HUES48 (cell line): ENCODE data around the gene SEMA4D.

Experiments used
- H3K27ac ChIP-seq: one replicate; pipeline ENCODE4 v1.7.0; 2013; ENCODE audit warnings: low read depth, low read length, inconsistent platforms
- H3K27me3 ChIP-seq: 2 replicates; pipeline ENCODE4 v1.6.1; 2013; ENCODE audit warnings: mild to moderate bottlenecking, low read length; ENCODE audit not compliant: control insufficient read depth, insufficient read depth
- H3K36me3 ChIP-seq: 2 replicates; pipeline ENCODE4 v1.6.1; 2013; ENCODE audit warnings: low read length; ENCODE audit not compliant: control insufficient read depth, insufficient read depth
- H3K4me1 ChIP-seq: 2 replicates; pipeline ENCODE4 v1.6.1; 2013; ENCODE audit warnings: mild to moderate bottlenecking, low read length; ENCODE audit not compliant: control insufficient read depth, insufficient read depth
- H3K4me3 ChIP-seq: 2 replicates; pipeline ENCODE4 v1.5.1; 2013; ENCODE audit warnings: mild to moderate bottlenecking, low read depth, low read length
- H3K9ac ChIP-seq: 2 replicates; pipeline ENCODE4 v1.6.1; 2013; ENCODE audit warnings: mild to moderate bottlenecking, low read depth, low read length, moderate library complexity
- H3K9me3 ChIP-seq: 2 replicates; pipeline ENCODE4 v1.6.1; 2013; ENCODE audit warnings: low read length; ENCODE audit not compliant: control insufficient read depth, insufficient read depth

SEMA4D gene

DNA sequence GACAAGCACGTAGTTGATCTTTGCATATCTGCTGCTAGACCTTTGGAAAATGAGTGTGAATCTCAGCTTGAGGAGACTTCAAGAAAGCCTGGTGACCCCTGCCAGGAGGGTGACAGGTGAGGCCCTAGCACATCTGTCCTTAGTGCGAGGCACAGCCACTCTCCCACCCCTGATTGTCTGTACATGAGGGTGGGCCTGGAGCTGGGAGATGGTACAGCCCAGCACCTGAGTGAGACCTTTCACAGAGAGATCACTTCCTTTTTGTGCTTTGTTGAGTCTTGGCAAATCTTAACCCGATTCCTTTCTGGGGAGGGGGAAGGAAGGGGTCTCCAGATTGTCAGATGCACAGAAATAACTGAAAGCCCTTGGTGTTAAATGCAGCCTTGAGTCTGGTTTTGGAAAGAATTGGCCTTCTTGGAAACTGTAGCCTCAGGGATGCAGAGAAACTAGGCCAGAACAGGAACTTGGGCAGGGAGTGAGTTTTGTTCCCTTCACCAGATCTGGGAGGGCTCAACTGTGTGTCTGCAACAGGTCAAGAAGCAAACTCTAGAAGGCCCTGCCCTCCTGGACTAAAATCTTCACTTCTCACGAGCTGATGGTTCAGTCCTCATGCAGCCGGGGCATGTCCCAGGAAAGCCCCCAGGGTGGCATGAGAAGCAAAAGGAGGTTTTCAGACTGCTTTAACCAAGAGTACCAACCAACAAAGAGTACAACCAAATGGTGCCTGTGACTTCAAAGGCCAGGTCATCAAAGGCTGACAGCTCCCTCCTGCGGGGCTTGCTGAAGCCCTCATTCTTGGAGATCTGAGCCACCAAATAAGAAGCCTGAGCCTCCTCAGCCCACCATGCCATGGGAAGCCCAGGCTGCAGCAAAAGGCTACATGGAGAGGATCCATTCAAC is 20.8 kb upstream of the SEMA4D start:
- Histone ChIP-seq H3K27ac (no peak overlapping the region), H3K9ac (no peak overlapping the region), H3K27me3 (no peaks in the 10 kb centered on the region)

DNA sequence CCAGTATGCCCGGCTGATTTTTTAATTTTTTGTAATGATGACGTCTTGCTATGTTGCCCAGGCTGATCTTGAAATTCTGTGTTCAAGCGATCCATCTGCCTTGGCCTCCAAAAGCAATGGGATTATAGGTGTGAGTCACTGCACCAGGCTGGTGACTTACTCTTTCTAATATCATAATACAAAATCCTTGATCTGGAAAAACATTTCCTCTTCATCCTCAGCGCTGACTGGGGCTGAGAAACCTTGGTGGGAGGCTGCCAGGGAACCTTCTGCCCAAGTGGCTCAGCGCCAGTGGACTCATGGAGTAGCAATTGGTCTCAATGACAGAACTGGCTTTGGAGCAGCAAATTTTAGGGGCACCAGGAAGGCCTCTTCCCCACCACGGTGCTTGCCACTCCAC is 17.5 kb upstream of the SEMA4D start:
- Histone ChIP-seq H3K9ac (no peak overlapping the region), H3K27ac (no peak overlapping the region), H3K9me3 (no peaks in the 10 kb centered on the region), H3K4me1 (no peaks in the 10 kb centered on the region), H3K36me3 (no peaks in the 10 kb centered on the region), H3K27me3 (no peaks in the 10 kb centered on the region), H3K4me3 (no peak overlapping the region)

More for the DNA sequence above, 20.8 kb upstream of the SEMA4D start:
- Histone ChIP-seq H3K4me3 (no peak overlapping the region), H3K9me3 (no peaks in the 10 kb centered on the region), H3K4me1 (no peaks in the 10 kb centered on the region), H3K36me3 (no peaks in the 10 kb centered on the region)

DNA sequence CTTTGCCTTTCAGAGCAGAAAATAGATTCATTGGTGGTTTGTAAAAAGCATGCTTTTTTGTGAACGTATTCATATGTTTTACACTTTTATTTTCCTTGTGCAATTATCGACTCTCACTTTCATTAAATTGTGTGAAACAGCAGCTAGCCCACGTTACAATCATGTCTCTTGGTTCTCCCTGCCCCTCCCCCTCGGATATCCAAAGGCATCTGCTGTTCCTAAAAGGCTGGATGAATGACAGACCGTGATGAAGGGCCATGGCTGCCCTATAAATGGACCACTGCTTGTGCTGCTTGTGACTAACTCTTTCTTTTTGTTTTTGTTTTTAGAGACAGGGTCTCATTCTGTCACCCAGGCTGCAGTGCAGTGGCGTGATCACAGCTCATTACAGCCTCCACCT is 17.0 kb upstream of the SEMA4D start:
- Histone ChIP-seq H3K9ac (no peak overlapping the region), H3K27ac (no peak overlapping the region), H3K4me1 (no peaks in the 10 kb centered on the region), H3K27me3 (no peaks in the 10 kb centered on the region), H3K9me3 (no peaks in the 10 kb centered on the region), H3K4me3 (no peak overlapping the region), H3K36me3 (no peaks in the 10 kb centered on the region)

DNA sequence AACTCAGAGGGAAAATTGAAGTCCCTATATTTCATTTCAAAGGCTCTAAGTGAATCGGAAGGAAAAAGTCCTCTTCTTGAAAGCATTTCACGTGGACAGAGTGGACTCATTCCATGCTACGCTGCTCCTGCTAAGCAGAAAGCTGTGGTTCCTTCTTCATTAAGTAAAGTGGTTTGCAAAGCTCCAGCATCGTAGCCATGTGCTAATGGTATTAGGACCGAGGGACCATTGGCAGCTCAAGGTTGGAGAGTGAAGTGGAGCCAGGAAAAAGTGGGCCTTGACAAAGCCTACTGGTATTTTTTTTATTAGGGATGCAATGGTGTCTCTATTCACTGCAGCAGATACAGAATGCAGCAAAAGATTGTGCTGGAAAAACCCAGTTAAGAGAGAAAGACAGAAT is 16.4 kb upstream of the SEMA4D start:
- no peaks in the 10 kb centered on the region for H3K4me1 ChIP-seq
- H3K27me3 ChIP-seq: no peaks in the 10 kb centered on the region
- no peaks in the 10 kb centered on the region for H3K36me3 ChIP-seq
- H3K9ac ChIP-seq: no peak overlapping the region
- H3K9me3 ChIP-seq: no peaks in the 10 kb centered on the region
- H3K27ac ChIP-seq: no peak overlapping the region
- no peak overlapping the region for H3K4me3 ChIP-seq

DNA sequence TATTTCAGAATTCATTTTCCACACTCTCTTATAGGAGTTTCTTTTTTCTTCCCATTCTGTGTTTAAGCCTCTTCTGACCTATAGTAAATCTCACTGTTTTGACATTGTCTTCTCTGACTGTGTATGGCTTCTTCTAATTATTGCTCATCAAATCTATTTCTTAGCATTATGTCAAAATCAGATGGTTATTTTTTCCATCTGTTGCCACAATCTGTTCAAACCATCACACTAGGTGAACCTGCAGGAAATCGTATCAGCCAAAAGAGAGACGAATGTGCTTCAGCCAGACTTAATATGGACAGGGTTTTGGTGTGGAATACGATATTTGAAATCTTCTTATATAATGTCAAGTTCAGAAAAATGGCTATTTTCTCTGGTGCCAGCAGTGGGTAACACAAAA is 15.9 kb upstream of the SEMA4D start:
- H3K9ac ChIP-seq: no peak overlapping the region
- no peak overlapping the region for H3K4me3 ChIP-seq
- H3K4me1 ChIP-seq: no peaks in the 10 kb centered on the region
- H3K27ac ChIP-seq: no peak overlapping the region
- H3K27me3 ChIP-seq: no peaks in the 10 kb centered on the region
- no peaks in the 10 kb centered on the region for H3K36me3 ChIP-seq
- no peaks in the 10 kb centered on the region for H3K9me3 ChIP-seq

DNA sequence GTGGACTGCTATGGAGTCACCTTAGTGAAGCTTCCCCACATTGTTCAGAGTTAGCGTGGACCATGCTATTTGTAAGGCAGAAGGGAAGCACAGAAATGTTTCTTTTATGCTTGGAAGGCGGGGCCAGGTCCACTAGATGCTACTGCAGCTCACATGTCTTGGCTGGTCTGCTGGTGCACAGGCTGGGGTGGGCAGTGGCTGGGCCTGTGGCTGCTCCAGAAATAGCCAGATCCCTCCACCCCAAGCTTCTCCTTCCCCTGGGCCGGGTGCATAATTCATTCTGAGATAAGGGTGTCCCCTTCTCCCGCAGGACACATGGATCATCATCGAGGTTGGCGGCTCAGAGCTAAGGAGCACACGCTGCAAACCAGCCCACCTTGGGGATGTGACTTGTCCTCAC is 14.5 kb upstream of the SEMA4D start:
- Histone ChIP-seq H3K27ac (no peak overlapping the region), H3K36me3 (no peaks in the 10 kb centered on the region), H3K9ac (no peak overlapping the region), H3K4me3 (no peak overlapping the region), H3K9me3 (no peaks in the 10 kb centered on the region), H3K4me1 (peaks cover 7% of the 10 kb centered on the region; the same call in 1 of the 2 replicates), H3K27me3 (no peaks in the 10 kb centered on the region)

DNA sequence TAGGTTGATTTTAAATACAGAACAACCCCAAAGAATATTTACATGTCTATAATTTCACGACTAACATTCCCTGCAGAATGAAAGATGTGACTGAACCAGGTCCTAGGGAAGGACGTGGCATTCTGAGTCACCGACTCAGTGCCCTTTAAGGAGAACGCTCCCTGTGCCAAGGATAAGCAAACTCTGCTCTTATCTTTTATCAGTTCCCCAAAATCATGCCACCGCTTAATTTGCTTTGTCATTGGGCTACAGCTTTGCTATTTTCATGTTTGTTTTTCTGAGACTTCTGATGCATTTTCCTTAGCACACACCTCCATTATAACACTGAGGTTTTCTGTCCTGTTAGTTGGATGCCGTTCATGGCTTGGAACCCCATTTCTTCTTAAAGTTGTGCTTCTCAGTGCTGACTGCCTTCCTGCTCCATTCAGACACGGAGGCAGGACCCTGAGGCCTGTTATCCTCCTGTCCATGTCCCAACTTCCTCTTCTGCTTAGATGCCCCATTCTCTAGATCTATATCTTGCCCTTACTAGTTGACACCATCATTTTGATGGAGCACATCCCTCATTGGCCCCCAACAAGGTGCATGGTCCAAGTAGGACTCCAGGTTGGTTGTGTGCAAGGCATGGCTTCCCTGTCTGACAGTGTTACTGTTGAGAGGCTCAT is 11.2 kb upstream of the SEMA4D start:
- Histone ChIP-seq H3K9ac (no peak overlapping the region), H3K4me1 (peaks cover 21% of the 10 kb centered on the region), H3K27me3 (no peaks in the 10 kb centered on the region), H3K4me3 (no peak overlapping the region), H3K9me3 (no peaks in the 10 kb centered on the region), H3K27ac (no peak overlapping the region), H3K36me3 (no peaks in the 10 kb centered on the region)

DNA sequence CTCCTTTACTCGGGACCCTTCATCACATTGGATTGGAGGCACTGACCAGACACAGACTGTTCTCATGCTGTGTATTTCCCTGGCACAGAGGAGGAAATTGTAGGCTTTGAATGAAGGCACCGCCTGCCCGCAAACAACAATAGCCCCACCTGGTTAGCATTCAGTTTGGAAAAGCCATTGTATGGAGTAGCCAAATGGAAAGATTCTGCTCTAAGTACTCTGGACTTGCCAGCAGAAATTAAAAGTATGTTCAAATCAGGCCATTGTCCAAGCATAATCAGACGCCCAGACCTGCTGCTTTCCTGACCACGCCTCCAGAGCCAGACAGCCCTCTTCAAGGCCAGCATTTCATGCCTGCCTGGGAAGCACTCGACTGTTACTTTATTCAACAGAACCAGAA is 8.0 kb upstream of the SEMA4D start:
- Histone ChIP-seq H3K27me3 (no peaks in the 10 kb centered on the region), H3K27ac (no peak overlapping the region), H3K9me3 (no peaks in the 10 kb centered on the region), H3K9ac (no peak overlapping the region), H3K4me1 (peaks cover 21% of the 10 kb centered on the region), H3K4me3 (no peak overlapping the region), H3K36me3 (no peaks in the 10 kb centered on the region)

DNA sequence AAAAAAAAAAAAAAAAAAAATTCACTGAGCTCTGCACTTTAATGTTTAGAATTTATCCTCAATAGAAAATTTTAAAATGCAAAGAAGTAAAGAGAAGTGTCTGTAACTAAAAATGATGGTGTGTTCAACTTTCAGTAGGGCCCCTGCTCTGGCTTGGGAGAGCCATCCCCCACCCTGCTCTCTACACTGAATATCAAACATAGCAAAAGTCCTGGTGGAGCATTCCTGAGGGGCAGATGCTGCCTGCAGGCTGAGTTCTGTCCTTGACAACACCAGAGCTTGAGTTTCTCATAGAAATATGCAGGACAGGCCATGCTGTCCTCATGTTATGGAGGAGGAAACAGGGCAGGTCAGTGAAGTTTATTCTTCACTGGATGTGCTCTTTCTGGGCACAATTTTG is 7.1 kb upstream of the SEMA4D start:
- Histone ChIP-seq H3K4me1 (peaks cover 21% of the 10 kb centered on the region), H3K36me3 (no peaks in the 10 kb centered on the region), H3K9me3 (no peaks in the 10 kb centered on the region), H3K9ac (no peak overlapping the region), H3K4me3 (no peak overlapping the region), H3K27ac (no peak overlapping the region), H3K27me3 (no peaks in the 10 kb centered on the region)

DNA sequence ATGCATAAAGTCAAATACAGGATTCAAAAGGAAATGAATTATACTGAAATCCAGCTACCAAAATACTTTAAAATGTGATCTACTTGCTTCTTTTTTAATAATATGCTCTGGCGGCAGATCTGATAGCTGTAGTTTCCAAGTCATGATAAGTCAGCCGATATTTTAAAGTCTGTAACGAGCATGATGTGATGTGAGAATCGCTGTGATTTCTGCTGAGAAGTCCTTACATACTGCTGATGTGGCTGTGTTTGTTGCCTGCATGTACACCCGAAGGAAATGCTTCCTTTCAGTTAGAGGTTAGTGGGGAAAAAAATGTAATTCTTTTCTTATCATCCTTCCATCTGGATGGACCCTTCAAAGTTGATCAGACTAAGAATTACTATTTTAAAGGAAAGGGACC is 4.8 kb upstream of the SEMA4D start:
- Histone ChIP-seq H3K9me3 (no peaks in the 10 kb centered on the region), H3K27ac (no peak overlapping the region), H3K9ac (no peak overlapping the region), H3K27me3 (no peaks in the 10 kb centered on the region), H3K4me3 (no peak overlapping the region), H3K36me3 (no peaks in the 10 kb centered on the region), H3K4me1 (peaks cover 22% of the 10 kb centered on the region)

DNA sequence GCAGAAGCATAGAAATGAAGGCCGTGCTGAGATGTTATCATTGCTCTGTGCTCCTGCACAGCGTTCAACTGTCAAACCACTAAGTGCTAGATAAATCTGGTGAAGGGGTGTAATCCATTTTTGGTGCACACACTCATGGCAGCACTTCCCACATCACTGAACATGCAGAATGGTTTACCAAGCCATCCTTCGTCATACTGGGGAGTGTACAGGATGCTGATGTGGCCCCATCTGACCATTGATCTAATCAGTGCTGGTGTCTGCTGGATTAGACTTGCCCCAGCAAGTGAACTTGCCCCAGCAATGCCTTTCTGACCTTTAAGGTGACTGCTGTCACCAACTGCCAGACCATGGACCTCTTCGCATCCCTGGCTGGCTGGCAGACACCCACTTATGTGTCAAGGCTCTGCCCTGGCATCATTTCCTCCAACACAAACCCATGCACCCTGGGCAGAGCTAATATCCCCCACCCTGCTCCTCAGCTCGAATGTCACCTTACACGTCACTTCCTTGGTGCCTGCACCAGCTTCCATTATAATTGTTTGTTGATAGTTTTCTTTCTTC is 4.2 kb upstream of the SEMA4D start:
- Histone ChIP-seq H3K4me3 (no peak overlapping the region), H3K4me1 (peaks cover 18% of the 10 kb centered on the region), H3K9ac (no peak overlapping the region), H3K36me3 (no peaks in the 10 kb centered on the region), H3K9me3 (no peaks in the 10 kb centered on the region), H3K27ac (no peak overlapping the region), H3K27me3 (no peaks in the 10 kb centered on the region)
